ENCODE measurements around the gene HDAC7.

Gene HDAC7

DNA sequence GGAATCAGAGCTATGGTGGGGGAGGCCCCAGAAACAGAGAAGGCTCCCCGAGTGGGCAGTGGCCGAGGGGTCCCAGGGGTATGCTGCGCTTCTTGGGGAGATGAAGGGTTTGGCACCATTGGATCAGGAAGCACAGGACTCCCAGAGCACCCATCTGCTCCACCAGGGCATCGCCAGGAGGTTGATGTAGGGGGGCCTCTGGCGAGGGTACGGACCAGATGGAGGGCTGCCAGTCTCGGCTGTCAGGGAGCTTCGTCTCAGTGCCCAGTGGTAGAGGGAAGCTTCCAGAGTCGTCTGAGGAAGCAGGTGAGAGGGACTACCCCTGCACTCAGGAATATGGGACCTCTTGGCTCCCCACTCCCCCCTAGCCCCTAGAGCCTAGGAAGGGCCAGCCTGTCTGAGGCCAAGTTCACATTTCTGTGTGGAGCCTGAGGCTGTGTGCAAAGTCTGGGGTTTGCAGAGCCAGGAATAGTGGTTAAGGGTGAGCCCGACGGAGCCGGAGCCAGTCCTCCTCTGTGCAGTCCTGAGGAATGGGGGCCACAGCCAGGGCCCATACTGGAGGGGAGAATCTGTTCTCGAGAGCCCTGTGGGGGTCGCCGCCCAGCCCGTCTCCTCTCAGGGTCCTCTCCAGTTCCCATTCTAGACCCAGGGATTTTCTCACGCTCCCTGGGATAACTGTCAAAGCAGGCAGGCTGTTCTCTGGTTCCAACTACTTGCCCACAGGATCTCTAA is 36.5 kb downstream of the HDAC7 start:
- peaks cover 23% of the 10 kb centered on the region for H3K36me3 ChIP-seq (ENCODE audit: control insufficient read depth, insufficient read depth, low read length)
- no peak for DNase-seq (ENCODE audit: extremely low read depth, insufficient read length)
- TF ChIP-seq, protein P1, sequence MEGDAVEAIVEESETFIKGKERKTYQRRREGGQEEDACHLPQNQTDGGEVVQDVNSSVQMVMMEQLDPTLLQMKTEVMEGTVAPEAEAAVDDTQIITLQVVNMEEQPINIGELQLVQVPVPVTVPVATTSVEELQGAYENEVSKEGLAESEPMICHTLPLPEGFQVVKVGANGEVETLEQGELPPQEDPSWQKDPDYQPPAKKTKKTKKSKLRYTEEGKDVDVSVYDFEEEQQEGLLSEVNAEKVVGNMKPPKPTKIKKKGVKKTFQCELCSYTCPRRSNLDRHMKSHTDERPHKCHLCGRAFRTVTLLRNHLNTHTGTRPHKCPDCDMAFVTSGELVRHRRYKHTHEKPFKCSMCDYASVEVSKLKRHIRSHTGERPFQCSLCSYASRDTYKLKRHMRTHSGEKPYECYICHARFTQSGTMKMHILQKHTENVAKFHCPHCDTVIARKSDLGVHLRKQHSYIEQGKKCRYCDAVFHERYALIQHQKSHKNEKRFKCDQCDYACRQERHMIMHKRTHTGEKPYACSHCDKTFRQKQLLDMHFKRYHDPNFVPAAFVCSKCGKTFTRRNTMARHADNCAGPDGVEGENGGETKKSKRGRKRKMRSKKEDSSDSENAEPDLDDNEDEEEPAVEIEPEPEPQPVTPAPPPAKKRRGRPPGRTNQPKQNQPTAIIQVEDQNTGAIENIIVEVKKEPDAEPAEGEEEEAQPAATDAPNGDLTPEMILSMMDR (IDR thresholded peaks at IDR 0.05; ENCODE audit: insufficient read depth, low read length, poor library complexity, severe bottlenecking), result no peak
- no peaks in the 10 kb centered on the region for H3K27me3 ChIP-seq (replicated peaks; ENCODE audit: control insufficient read depth, insufficient read depth, low read length)
- no peak overlapping the region for H3K4me3 ChIP-seq (replicated peaks; ENCODE audit: low read depth, low read length)

DNA sequence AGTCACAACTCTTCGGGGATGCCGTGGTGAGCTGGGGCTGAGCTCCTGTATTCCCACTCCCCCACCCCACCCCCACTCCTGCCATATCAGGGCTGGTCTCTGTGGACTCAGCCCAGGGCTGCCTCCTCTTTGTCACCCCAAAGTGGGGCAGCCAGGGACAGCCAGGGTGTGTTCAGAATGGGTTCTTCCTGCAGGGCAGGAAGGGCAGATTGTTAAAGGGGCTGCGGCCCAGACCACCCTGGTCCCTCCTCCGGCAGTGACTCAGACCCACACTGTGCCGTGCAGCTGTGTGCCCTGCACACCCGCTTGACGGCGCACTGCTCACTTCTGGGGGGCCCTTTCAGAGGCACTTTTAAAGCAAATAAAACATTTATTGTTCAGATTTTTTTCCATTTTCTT is 37.3 kb downstream of the HDAC7 start:
- Histone ChIP-seq H3K4me3 (replicated peaks; ENCODE audit: low read depth, low read length) (no peak overlapping the region), H3K36me3 (ENCODE audit: control insufficient read depth, insufficient read depth, low read length) (peaks cover 20% of the 10 kb centered on the region), H3K27me3 (replicated peaks; ENCODE audit: control insufficient read depth, insufficient read depth, low read length) (no peaks in the 10 kb centered on the region)
- DNase-seq (ENCODE audit: extremely low read depth, insufficient read length), result no peak
- TF ChIP-seq, protein P1 (IDR thresholded peaks at IDR 0.05; ENCODE audit: insufficient read depth, low read length, poor library complexity, severe bottlenecking), result no peak

DNA sequence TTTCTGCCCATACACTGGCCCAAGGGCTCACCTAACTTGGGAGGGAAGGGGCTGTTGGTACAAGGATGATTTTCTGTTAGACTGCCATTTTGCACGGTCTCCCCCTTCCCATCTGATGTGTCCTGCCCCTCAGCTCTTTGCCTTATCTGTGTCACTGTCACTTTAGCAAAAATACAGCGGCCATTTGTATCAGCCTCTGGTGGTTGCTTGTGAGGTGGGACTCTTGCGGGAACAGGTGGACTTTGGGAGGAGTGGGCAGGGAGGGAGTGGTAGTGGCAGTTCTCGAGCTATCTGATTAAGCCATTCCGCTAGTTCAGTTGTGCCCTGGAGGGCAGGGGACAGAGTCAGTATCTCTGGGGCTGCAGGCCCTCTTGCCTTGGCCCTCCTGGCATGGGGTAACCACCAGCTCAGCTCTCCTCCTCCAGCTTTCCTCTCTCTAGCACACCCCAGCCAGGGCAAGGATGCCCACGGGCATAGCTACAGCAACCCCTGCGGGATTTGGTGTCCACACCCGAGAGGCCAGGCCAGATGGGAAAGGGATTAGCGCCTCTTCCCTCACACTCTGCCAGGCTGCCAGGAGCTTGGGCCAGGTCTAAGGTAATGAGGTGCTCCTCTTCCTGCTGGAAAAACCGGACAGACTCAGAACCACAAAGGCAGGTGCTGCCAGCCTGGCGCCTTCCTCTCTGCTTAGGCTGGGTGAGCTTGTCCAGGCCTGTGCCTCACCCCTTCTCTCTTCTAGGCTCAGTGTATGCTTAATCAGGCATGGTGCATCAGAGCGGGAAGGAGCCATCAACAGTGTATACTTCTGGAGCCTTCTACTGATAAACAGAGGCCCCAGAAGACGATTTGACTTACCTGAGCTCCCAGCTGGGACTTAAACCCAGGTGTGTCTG is 38.0 kb downstream of the HDAC7 start:
- DNase-seq (ENCODE audit: extremely low read depth, insufficient read length), result no peak
- no peaks in the 10 kb centered on the region for H3K27me3 ChIP-seq (replicated peaks; ENCODE audit: control insufficient read depth, insufficient read depth, low read length)
- TF ChIP-seq, protein P1 (IDR thresholded peaks at IDR 0.05; ENCODE audit: insufficient read depth, low read length, poor library complexity, severe bottlenecking), result no peak
- peaks cover 17% of the 10 kb centered on the region for H3K36me3 ChIP-seq (ENCODE audit: control insufficient read depth, insufficient read depth, low read length)
- H3K4me3 ChIP-seq (replicated peaks; ENCODE audit: low read depth, low read length), result no peak overlapping the region

DNA sequence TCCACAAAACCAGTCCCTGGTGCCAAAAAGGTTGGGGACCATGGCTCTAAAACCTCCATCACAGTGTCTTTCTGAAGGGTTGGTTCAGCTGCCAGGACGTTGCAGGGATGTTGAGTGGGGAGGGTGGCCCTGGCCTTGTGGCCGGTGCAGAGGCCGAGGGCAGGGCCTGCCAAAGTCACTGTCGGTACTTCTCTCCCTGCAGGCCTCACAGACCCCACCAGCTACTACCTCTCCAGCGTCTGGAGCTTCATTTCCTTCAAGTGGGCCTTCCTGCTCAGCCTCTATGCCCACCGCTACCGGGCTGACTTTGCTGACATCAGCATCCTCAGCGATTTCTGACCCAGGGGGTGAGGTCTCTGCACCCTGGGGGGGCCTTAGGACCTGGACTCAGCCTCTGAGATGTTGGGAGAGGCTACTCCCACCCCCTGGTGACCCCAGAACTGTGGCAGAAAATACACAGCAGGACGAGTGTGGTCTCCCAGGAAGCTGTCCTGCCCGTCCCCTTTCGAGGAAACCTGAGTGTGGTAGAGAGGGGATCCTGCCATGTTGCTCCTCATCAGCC is 39.7 kb downstream of the HDAC7 start:
- H3K4me3 ChIP-seq (replicated peaks; ENCODE audit: low read depth, low read length), result no peak overlapping the region
- TF ChIP-seq, protein P1 (IDR thresholded peaks at IDR 0.05; ENCODE audit: insufficient read depth, low read length, poor library complexity, severe bottlenecking), result no peak
- H3K36me3 ChIP-seq (ENCODE audit: control insufficient read depth, insufficient read depth, low read length), result peaks cover 10% of the 10 kb centered on the region
- no peaks in the 10 kb centered on the region for H3K27me3 ChIP-seq (replicated peaks; ENCODE audit: control insufficient read depth, insufficient read depth, low read length)
- no peak for DNase-seq (ENCODE audit: extremely low read depth, insufficient read length)

DNA sequence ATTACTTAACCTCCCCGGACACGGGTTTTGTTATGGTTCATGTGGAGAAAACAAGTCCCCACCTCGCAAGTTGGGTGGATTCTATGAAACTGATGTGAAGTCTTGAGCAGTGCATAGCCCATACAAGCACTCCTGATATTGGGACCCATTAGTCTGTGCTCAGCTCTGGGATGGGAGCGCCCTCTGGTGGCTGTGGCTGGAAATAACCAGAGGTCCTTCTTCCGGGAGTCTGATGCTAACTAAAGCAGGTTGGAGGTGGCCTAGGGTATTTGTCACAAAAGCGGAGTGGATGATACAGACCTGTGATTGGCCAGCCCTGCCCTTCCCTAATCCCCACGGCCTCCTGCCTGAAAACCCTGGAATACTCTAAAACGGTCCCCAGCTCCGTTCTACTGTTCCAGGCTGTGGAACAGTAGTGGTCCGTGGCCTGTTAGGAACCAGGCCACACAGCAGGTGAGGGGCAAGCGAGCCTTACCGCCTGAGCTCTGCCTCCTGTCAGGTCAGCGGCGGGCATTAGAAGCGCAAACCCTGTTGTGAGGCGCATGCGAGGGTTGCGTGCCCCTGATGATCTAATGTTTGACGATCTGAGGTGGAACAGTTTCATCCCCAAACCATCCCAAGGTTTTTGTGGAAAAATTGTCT is 40.3 kb downstream of the HDAC7 start:
- TF ChIP-seq, protein P1 (IDR thresholded peaks at IDR 0.05; ENCODE audit: insufficient read depth, low read length, poor library complexity, severe bottlenecking), result peak; percentile 91
- H3K27me3 ChIP-seq (replicated peaks; ENCODE audit: control insufficient read depth, insufficient read depth, low read length), result no peaks in the 10 kb centered on the region
- no peak overlapping the region for H3K4me3 ChIP-seq (replicated peaks; ENCODE audit: low read depth, low read length)
- peaks cover 8% of the 10 kb centered on the region for H3K36me3 ChIP-seq (ENCODE audit: control insufficient read depth, insufficient read depth, low read length)
- DNase-seq (ENCODE audit: extremely low read depth, insufficient read length), result peak; percentile 51
